ENCODE results near the gene SPTBN2.

The SPTBN2 gene

DNA sequence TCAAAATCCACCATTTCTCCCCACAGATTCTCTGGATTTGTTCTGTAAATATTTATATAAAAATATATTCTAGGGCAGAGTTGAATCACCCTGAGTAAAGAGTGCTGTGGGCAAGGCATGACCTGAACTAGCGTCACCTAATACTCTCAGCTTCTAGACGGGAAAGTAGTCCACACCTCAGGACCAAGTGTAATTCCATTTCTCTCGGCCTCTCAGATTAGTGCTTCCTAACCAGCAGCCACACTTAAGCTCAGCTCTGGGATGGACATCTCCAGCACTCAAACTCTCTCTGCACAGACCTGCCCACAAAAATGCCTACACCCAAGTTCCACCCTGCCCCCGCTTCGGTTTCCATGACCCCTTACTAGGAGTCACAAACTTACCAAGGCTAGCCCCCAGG is 5.3 kb downstream of the SPTBN2 start:
- DNase-seq = no peak

DNA sequence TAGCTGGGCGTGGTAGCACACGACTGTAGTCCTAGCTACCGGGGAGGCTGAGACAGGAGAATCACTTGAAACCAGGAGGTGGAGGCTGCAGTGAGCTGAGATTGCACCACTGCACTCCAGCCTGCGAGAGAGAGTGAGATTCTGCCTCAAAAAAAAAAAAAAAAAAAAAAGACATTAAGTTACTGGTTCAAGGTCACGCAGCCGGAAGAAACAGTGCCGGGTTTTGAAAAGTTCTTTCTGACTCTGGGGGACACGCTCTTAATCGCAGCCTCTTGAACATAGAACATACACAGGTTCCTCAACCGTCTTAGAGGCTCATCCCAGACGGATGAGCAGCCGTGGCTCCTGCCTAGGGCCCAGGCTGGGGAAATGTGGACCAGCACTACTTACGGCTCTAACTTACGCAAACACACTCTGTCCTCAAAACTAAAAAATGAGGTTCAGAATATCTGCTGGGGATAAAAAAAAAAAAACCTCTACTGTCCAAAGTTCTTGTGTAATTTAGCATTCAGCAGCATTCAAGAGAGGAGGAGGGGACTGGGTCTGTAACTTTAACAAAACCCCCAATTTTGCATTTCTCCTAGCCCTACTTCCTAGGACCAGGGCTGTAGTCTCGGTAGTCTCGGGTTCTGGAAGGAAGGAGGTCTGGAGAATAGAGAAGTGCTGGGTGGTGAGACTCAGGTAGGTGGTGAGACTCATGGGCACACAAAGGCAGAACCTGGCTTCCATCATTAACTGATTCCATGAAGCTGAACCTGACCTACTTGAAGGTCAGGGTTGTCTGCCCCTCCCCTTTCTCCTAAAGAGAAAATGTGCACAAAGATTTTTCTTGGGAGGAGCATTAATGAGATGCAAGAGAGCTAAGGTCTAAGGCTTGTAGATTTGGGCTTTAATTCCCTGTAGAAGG is 6.0 kb downstream of the SPTBN2 start:
- no peak for DNase-seq

DNA sequence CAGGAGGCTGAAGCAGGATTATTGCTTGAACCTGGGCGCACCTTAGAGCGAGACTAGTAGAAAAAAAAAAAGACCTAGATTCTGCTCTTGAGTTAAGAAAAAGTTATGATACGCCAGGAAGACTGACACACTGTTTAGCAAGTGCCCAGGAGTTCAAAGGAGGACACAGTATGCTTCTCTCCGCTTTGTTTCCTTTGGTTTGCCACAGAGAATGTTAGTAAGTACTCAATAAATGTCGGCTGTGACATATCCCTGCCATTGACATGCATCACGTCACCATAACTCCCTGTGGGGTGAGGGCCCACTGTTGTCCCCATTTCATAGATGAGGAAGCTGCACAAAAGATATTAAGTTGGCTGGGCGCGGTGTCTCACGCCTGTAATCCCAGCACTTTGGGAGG is 7.1 kb downstream of the SPTBN2 start:
- no peak for DNase-seq

DNA sequence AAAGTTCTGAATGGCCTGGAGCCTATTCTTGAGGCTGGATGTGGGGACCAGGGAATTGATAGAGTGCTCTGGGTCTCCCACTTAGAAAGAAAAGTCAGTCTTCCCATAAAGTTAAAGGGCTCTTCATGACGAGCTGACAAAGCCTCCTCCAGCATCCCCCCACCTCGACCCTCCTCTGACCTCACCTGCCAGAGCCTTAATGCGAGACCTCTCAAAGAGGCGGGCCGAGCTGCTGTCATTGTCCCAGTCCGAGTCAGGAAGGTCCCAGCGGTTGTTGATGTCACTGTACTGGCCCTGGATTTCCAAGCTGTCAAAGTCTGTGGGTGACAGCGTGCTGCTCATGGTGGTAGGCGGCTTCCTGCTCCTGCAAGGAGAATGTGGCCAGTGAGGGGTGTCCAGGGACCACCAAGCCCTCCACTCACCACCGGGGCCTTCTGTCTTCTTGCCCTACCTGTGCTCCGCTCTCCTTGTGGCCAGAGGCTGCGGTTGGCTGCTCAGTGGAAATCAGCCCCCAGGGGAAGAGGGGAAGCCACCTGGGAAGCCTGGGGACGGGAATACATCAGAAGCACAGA is 8.0 kb downstream of the SPTBN2 start:
- DNase-seq = no peak

DNA sequence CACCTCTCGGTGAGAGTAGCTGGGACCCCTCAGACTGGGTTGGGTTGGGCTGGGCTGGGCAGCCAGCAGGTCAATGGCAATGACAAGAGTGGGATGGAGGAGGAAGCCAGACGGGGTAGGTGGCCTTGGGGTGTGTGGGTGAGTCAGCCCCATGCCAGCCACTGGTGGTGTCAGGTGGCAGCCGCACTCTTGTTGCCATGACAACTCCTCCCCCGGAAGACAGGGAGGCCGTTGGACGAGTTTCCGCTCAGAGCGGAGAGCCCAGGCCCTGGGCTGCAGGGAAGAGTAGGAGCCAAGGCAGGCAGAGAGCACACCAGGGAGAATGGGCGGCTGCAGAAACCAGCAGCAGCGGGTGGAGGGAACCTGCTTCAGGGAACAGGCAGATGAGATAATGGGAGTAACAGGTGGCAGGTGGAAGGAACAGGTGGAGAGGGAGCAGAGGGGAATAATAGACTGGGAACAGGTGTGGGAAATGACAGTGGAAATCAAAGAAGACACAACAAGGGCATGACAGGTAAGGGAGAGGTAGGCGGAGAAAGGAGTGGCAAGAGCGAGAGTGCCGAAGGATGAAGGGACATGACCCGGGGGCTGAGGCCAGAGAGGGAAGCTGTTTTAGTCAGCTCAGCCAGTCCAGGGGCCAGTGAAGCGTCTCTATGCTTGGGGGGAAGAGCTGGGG is 8.7 kb downstream of the SPTBN2 start:
- peak; percentile 38 for DNase-seq

DNA sequence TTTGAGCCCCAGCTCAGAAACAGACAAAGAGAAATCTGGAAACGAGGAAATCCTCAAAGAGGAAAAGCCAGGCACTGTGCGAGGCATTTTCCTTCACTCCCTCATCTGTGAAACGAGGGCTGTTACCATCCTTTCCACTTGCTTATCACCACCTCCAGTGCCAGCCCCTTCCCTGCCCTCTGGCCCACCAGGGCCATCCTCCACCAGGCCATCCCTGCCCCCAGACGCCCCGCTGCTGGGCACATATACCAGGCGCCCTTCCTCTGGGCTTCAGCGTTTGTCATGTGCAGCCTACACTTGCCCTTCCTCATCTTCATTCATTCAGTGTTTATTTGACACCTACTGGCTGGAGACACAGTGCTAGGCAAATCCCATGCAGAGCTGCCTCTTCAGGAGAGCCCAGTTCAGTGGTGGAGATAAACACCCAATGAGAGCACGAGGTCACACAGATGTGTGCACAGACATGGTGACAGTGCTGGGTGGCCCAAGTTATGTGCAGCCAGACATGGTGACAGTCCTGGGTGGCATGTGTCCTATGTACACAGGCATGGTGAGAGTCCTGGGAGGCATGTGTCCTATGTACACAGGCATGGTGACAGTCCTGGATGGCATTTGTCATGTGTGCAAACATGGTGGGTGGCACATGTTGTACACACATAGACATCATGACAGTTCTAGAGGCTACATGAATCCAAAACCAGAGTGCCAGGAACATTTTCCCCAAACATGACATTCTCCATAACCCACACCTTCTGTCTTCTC is 9.7 kb downstream of the SPTBN2 start:
- DNase-seq = no peak

DNA sequence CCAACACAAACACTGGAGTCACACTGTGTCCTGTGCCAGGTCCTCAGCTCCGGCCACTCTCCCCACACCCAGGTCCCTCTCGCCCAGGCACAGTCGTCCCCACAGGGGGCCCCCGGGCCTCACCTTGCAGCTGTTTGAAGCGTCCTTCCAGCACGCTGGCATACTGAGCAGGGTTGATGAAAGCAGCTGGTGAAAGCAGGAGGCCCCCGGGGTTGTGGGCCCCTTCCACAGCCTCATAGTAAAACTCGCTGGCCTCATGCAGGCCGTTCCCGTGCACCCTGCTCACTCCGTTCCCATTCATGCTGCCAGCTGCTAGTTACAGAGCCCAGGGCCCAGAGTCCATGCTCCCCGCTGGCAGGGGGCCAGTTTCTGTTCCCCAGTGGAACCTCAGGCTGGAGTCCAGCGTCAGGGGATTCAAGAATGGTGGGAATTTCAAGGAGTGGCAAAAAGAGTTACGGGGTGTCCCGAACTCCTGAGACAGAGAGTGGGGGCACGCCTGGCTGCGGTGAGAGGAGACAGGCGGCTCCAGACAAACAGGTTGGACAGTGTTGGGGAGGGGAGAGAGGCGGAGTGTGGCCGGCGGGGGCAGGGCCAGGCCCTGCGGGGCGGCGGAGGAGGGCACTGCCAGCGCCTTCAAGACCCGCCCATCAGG is 10.6 kb downstream of the SPTBN2 start:
- DNase-seq = no peak

DNA sequence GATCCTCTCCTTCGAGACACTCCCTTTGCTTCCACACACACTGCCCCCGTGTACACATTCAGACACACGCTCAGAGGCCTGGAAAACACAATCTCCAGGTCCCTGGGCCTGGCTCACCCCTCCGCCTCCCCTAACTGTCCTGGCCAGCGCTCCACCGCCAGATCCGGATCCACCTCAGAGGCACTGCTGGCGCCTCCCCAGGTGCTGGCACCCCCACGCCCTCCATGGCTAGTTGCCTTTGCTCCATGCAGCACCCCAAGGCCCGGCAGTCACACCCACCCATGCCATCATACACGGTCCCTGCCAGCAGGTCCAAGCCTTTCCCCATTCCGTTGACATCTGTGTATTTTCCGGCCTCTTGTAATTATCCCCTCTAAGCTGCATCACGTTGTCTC is 11.1 kb downstream of the SPTBN2 start:
- no peak for DNase-seq

DNA sequence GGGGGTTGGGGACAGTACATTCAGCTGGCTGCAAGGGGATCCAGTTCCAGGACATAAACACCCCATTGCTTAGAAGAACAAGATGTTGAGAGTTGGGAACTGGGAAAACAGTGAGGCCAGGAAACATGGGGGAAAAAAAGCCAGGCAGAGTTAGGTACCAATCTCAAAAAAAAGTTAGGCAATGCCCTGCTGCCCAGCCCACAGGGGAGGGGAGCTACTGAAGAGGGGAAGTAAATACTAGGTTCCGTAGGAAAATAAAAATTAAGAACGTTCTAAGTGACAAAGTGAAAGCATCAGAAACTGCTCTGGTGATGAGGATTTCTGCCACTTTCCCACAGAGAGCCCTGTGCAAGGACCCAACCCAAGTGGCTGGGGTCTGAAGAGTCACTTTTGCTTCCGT is 12.0 kb downstream of the SPTBN2 start:
- DNase-seq = peak; percentile 8

DNA sequence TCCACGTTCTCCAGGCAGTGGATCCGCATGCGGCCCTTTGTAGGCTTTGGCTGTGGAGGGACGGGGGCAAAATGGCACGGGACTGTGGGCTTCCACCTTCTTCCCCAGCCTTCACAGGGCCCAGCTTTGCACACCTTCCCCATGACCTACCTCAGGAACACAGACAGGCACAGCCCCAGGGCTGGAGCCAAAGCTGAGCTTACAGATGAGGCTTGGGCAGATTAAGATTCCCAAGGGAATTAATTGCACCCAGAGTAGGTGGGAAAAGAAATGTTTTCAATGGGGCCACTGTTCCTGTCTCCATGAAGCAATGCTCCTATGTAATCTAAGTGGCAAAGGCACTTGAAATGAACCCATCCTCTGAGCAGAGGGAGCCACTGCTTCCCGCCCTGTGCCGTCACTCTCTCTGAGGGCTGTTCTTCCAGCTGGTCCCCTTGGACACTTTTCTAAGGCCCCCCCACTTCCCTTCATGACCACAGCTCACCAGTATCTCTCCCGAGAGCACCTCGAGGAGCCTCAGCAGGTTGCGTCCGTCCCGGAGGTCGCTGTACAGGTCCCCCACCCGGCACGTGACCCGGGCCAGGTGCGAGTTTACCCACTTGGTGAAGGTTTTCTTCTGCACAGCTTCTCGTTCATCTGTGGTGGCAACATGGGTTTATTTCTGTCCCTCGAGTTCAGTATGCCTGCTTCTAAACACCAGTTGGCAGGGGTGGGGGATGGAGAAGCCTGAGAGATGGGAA is 13.5 kb downstream of the SPTBN2 start:
- DNase-seq = no peak

DNA sequence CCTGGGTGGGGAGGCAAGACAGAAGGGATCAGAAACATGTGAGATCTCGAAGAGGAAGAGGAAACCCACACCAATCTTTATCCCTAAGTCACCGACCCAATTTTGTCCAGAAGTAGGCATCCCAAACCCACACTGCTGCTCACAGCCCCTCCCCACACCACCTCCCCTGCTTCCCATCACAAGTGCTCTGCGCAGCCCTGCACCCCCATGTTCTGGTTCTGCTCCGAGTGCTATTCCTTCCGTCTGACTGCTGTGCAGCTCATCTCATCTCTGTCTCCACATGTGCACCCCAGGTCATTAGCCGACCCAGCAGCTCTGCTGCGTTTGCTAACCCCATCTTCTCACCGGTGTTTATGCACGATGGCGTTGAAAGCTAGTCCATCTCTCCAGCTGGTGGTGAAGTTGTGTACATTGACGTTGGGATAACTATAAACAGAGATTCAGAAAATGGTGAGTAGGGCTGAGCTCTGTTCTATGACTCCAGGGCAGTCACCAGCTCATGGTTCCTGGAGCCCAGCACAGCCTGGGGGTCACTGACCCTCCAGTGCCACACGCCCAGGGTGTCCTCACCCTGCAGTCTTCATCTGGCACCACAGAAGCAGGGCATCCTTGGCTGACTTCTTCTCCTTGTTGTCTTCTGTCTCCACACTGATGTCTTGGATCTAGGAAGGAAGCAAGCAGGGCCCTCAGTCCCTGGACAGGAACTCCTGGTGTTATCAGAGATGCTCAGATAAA is 15.1 kb downstream of the SPTBN2 start:
- DNase-seq = no peak

DNA sequence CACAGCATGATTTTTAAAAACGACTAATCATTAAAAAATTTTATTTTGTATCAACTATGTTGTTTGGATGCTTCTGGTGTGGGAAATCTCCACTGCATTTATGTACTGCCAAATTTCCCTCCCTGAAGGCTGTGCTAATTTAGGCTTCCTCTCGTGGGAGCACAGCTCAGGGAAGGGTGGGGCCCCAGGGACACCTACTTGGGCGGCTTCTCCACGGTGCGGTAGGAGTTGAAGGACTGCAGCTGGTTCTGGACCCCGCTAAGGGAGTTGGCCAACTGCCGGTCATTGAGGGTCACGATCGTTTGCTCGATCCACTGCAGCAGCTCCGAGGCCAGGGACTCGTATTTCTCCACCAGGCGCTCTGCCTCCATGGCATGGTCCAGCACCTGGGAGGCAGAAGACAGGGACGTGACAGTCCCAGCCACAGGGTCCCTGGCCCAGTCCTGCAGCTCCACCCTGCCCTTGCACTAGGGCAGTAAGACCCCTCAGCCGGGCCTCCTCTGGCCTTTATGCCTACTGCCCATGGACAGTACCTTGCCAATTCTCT is 18.6 kb downstream of the SPTBN2 start:
- DNase-seq = no peak

DNA sequence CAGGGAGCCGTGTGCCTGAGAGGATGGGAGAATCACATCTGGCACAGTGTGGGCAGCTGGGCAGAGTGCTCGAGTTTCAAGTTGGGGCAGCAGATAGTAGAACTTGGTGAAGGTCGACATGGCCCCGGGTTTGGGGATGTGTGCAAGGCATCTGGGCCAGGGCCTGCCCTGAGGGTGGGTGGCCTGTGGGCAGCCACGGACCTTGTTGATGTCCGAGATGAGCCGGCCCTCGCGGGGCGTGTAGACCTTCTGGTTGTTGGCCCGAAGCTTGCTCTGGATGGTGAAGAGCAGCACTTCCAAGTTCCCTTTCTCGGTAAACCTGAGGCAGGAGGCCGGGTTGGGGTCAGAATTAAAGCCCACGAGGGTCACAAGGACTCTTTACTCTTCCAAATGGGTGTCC is 20.3 kb downstream of the SPTBN2 start:
- no peak for DNase-seq

DNA sequence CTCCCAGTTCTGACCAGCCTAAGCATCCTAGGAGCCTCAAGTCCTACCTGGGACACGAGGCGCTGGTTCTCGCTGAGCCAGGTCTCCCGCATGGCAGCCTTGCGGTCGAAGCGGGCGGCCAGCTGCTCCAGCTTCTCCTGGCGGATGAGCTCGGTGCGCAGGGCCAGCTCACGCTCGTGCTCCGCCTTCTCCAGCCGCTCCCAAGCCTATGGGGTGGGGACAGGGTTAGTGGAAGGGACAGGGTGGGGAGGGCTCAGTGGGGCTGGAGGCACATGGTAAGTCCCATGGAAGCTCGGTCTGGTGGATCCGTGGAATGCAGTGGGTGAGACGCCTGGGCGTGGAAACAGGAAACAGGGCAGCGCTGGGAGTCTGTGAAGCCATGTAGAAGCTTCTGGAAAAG is 20.9 kb downstream of the SPTBN2 start:
- DNase-seq = no peak

DNA sequence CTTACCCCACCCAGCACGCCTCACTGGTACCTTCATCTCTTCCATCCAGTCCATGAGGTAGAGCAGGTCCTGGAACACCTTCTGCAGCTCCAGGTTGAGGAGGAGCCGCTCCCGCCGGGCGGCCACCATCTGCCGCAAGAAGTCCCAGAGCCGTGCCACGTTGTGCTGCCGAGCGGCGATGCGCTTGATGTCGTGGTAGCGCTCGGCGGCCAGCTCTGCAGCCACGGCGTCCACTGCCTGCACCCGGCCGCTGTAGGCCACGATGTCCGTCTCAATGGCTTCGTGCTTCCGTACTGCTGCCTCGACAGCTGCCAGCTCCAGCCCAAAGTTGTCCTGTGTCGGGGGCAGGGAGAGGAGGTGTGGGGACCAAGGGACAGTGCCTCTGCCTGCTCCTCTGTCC is 21.5 kb downstream of the SPTBN2 start:
- no peak for DNase-seq

DNA sequence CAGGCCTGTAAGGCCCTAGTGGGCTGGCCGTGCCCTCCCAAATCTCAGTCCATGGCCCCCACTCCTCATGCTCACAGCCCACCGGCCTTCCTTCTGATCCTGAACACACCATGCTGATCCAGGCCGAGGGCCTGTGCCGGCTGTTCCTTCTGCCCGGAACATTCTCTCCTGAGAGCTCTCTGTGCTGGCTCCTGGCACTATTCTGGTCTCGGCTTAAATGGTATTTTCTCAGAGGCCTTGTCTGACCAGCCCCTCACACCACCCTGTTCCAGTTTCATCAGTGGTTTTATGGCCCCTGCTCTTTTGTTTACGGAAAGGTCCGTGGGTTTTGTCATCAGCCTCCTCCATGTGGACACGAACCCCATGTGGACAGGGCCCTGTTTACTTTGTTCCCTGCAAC is 22.0 kb downstream of the SPTBN2 start:
- no peak for DNase-seq

DNA sequence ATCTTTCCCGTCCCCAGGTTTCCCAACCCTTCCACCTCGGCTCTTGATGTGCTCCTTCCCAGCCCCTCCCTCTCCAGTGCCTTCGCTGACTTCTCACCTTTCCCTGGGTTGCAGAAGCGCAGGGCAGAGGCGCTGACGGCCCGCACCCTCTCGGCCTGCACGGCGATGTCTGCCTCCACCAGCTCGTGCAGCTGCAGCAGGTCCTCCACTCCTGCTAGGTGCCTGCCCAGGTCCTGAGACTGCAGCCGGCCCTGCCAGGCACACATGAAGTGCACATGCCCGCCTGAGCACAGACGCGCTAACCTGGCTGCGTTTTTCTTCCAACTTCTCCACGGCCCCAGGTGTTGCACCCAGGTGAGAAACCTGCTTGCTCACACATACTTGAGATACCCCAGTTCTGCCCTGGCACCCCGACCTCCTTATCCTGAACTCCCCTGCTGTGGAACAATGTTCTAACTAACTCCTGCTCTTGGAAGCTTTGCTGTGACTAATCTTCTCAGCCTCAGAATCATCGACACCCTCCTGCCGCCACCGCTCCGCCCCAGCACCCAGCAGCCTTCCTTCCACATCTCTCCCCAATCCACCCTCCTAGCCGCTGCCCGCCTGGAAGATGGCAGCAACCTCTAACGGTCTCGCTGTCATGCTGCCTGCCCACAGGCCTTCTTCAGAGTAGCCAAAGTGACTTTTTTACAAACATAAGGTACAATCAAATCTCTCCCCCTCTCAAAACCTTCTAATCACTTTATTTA is 23.3 kb downstream of the SPTBN2 start:
- no peak for DNase-seq

DNA sequence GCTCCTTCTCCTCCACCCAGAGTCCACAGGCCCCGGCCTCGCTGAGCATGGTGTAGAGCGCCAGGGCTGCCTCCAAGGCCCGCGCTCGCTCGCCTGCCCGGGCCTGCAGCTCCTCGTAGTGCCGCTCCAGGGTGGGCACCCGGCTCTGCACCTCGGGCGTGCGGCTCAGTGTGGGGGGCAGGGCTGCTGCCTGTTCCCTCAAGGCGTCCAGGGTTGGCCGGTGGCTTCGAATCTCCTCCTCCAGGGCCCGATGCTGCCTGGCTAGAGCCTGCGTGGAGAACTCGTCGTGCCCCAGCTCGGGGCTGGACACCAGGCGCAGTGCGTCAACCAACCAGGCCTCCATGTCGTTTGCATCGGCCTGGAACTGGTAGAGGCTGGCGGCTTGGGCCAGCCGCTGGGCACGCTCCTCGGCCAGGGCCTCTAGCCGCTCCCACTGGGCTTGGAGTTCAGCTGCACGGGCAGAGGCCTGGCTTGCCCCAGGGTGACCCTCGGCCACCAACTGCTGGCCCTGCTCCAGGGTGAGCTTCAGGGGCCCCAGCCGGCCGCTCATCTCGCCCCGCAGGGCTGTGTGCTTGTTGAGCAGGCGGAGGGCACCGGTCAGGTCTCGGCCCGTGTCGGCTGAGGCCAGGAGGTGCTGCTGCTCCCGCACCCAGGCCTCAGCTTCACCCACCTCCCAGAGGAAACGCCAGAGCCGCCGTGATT is 24.2 kb downstream of the SPTBN2 start:
- no peak for DNase-seq

DNA sequence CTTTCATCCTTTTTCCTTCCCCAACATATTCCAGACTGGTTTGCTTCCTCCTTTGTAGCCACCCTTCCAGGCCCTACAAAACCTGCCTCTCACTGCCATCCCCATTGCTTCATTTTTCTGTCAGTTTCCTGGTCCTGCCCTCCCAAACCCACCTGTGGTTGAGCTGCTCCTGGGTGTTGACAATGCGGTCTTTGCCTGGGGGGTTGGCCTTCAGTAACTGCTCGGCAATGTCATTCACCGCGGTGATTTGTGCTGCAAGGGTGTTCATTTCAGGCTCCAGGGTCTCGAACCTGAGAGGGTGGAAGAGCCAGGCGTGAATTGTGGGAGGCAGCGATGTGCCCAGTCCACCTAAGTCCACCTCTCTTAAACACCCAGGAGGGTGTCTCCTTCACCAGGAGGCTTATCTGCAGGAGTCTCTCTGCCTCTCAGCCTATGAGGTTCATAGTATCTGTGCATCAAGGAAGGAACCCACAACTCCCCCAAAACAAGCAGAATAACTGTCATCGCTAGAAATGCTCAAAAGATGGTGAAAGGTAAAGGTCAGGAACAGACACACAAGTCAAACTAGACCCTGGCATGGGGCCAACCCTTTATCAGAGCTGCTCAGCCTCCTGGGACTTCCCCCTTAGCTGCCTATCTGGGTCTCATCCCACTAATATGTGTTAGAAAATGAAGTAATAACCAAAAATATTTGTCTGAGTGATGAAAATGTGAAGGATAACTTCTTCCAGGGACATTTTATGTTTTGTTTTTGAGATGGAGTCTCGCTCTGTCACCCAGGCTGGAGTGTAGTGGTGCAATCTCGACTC is 27.4 kb downstream of the SPTBN2 start:
- no peak for DNase-seq

All from suppressor macrophage treated with lipopolysaccharide for 4 hours (primary cell).